WERI-Rb-1 (cell line): ENCODE measurements around the gene LHPP.

Experiments used
- DNase-seq: peaks from one replicate; pipeline ENCODE4 v3.0.0-alpha.2; 2020
- H3K27ac ChIP-seq: fragments of 250-450 bp; sonication (Bioruptor Pico); 2 replicates; pipeline ENCODE4 v1.5.1; 2020; ENCODE audit warnings: mild to moderate bottlenecking, moderate library complexity
- H3K27me3 ChIP-seq: fragments of 250-450 bp; sonication (Bioruptor Pico); 2 replicates; pipeline ENCODE4 v1.5.1; 2021; ENCODE audit warnings: mild to moderate bottlenecking, low read depth, moderate library complexity; ENCODE audit not compliant: insufficient read depth, severe bottlenecking
- H3K36me3 ChIP-seq: fragments of 250-450 bp; sonication (Bioruptor Pico); 2 replicates; pipeline ENCODE4 v1.5.1; 2020; ENCODE audit warnings: mild to moderate bottlenecking, moderate library complexity
- H3K4me3 ChIP-seq: 2 replicates; pipeline ENCODE4 v1.5.1; 2011; ENCODE audit warnings: low read depth, mild to moderate bottlenecking, control low read depth, low read length
- H3K9me3 ChIP-seq: fragments of 250-450 bp; sonication (Bioruptor Pico); 2 replicates; pipeline ENCODE4 v1.5.1; 2021; ENCODE audit warnings: mild to moderate bottlenecking, moderate library complexity; ENCODE audit not compliant: severe bottlenecking
- TF ChIP-seq, protein P1 (sequence below): IDR thresholded peaks from 2 replicates; pipeline ENCODE4 v1.5.1; 2011; ENCODE audit warnings: low read depth, mild to moderate bottlenecking, control low read depth, inconsistent platforms, low read length

The LHPP gene

DNA sequence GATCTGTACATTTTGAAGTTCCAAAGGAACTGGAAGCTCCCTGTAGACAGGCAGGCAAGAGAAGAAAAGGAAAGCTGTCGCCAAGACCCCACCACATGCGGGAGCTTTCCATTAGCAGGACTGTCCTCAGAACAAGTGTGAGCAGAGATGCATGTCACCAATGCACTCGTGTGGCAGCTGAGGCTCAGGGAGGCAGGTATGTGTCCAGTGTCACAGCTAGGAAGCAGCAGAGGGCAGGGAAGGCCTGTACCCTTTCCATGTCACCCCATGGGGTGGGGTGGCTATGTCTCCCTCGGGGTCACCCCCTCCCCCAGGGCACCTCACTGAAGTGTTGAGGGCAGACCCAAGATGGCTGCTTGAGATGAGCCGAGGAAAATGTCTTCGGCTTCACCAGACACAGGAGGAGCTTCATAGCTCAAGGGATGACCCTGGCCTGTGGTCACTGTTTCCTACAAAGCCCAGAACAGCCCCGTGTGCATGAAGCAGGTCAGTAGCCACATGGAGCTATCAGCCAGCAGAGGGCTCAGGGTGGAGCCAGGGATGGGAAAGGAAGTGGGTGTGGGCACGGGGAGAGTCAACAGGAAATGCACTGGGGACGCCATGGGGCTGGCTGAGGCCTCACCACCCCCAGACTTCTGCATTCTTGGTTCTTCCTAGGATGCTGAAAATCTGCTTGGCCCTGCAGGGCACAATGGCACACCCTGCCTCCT, 186.0 kb downstream of the LHPP start:
- no peaks in the 10 kb centered on the region for H3K9me3 ChIP-seq
- no peaks in the 10 kb centered on the region for H3K27me3 ChIP-seq
- H3K4me3 ChIP-seq, result no peak overlapping the region
- TF ChIP-seq, protein P1, sequence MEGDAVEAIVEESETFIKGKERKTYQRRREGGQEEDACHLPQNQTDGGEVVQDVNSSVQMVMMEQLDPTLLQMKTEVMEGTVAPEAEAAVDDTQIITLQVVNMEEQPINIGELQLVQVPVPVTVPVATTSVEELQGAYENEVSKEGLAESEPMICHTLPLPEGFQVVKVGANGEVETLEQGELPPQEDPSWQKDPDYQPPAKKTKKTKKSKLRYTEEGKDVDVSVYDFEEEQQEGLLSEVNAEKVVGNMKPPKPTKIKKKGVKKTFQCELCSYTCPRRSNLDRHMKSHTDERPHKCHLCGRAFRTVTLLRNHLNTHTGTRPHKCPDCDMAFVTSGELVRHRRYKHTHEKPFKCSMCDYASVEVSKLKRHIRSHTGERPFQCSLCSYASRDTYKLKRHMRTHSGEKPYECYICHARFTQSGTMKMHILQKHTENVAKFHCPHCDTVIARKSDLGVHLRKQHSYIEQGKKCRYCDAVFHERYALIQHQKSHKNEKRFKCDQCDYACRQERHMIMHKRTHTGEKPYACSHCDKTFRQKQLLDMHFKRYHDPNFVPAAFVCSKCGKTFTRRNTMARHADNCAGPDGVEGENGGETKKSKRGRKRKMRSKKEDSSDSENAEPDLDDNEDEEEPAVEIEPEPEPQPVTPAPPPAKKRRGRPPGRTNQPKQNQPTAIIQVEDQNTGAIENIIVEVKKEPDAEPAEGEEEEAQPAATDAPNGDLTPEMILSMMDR, result peak; percentile 42
- H3K36me3 ChIP-seq, result no peaks in the 10 kb centered on the region; the same call in 1 of the 2 replicates
- no peak overlapping the region for H3K27ac ChIP-seq
- peak; percentile 45 for DNase-seq

DNA sequence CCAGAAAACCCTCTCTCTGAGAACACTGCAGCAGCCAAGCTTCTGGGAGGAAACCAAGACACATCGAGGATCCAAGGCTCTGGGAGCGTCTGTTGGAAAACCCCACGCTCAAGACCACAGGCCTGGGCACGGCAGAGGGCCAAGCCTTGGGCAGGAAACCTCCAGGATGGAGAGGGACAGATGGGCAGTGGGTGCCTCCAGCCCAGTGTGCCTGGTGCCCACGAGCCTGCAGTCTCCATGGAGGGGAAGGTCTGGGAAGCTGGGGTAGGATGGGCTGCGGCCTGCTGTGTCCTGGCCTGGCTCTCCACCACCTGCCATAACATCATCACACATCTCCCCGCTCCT, 186.5 kb downstream of the LHPP start:
- no peak for DNase-seq
- Histone ChIP-seq H3K27me3 (no peaks in the 10 kb centered on the region), H3K4me3 (no peak overlapping the region), H3K36me3 (no peaks in the 10 kb centered on the region), H3K27ac (no peak overlapping the region), H3K9me3 (no peaks in the 10 kb centered on the region)
- TF ChIP-seq, protein P1, result no peak

DNA sequence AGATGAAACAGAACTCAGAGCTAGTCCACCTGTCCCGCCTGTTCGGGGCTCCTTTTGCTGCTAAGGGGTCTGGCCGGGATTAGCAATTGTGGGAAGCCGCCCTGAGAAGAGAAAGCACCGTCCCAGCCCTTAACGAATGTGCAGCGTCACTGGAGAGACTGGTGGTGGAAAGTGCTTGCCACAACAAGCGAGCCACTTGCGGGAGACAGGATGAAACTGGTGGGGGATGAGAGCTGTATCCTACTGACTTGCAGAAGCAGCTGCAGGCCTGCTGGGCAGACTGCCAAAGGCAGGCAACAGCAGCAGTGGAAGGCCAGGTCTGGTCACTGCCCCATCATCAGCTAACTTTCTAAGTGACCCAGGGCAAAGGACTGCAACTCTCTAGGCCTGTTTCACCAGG, 187.1 kb downstream of the LHPP start:
- no peak overlapping the region for H3K27ac ChIP-seq
- TF ChIP-seq, protein P1, result no peak
- H3K9me3 ChIP-seq, result no peaks in the 10 kb centered on the region
- H3K4me3 ChIP-seq, result no peak overlapping the region
- H3K36me3 ChIP-seq, result no peaks in the 10 kb centered on the region
- H3K27me3 ChIP-seq, result no peaks in the 10 kb centered on the region
- no peak for DNase-seq

DNA sequence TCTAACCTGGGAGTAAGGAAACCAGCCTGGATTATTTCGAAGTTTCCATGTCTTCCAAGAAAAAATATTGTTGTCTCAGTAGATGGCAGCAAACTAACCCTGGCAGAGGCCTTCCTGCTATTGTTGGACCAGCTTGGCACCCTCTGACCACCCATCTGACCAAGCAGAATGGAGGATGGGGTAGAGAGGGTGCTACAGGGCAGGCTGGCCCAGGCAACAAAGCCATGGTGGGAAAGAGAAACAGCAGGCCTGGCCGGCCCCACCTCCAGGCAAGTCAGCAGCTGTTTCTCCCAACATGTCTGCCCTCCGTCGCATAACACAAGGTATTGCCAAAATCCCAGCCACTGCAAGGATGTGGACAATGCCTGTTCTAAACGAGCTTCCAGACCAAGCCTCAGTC, 187.6 kb downstream of the LHPP start:
- no peaks in the 10 kb centered on the region for H3K36me3 ChIP-seq
- H3K27me3 ChIP-seq, result no peaks in the 10 kb centered on the region
- TF ChIP-seq, protein P1, result no peak
- no peak overlapping the region for H3K27ac ChIP-seq
- H3K9me3 ChIP-seq, result no peaks in the 10 kb centered on the region
- no peak overlapping the region for H3K4me3 ChIP-seq
- no peak for DNase-seq

DNA sequence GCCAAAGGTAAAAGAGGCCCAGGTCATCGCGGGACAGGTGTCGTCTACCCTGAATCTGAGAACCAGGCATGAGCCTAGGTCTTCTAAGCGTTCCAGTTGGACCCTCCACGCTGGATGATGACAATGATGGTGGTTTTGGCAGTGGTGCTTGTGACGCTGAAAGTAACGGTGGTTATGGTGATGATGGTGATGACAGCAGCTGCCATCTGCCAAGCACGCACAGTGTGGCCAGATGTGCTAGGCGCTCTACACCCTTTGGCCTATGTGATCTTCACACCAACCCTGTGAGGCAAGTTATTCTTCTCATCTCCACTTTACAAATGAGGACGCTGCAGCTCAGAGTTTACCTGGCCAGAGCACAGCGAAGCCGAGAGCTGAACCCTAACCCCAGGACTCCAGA, 188.6 kb downstream of the LHPP start:
- no peaks in the 10 kb centered on the region for H3K9me3 ChIP-seq
- no peak overlapping the region for H3K4me3 ChIP-seq
- DNase-seq, result no peak
- no peak overlapping the region for H3K27ac ChIP-seq
- H3K36me3 ChIP-seq, result no peaks in the 10 kb centered on the region
- H3K27me3 ChIP-seq, result no peaks in the 10 kb centered on the region
- TF ChIP-seq, protein P1, result no peak
